Natural killer cell (primary cell): Measurements from ENCODE around the gene DUS4L. TPM values are rescaled to one million over a fixed set of nuclear protein-coding genes. Genes with fewer than 3 reads are reported as not detected.

Experiments
- ATAC-seq, 3 donors: fragments of 150-1000 bp in 2 of 3; fragments of 200-7000 bp in 1 of 3; cut with Tn5 transposase; 1 replicate in 1 of 3; 2 replicates in 2 of 3; pipeline ENCODE4 v1.10.0; 2021; ENCODE audit warnings: mild to moderate bottlenecking in 2 of 3, moderate library complexity in 2 of 3
- DNase-seq, 2 donors: peaks; one replicate each; pipeline versions ENCODE4 v3.0.0 to v3.0.0-alpha.2; 2013 to 2021; ENCODE audit warnings: mixed read lengths in 1 of 2
- H3K27ac ChIP-seq: one replicate; pipeline ENCODE4 v1.5.1; 2013; ENCODE audit warnings: mild to moderate bottlenecking, low read length
- H3K27me3 ChIP-seq: one replicate; pipeline ENCODE4 v1.6.1; 2013; ENCODE audit warnings: low read length; ENCODE audit not compliant: control insufficient read depth, insufficient read depth
- H3K36me3 ChIP-seq: one replicate; pipeline ENCODE4 v1.6.1; 2013; ENCODE audit warnings: low read length; ENCODE audit not compliant: control insufficient read depth, insufficient read depth
- H3K4me1 ChIP-seq: one replicate; pipeline ENCODE4 v1.6.1; 2013; ENCODE audit warnings: low read length; ENCODE audit not compliant: control insufficient read depth, insufficient read depth
- H3K4me3 ChIP-seq: one replicate; pipeline ENCODE4 v1.5.1; 2013; ENCODE audit warnings: low read length
- H3K9me3 ChIP-seq: one replicate; pipeline ENCODE4 v1.6.1; 2013; ENCODE audit warnings: low read length; ENCODE audit not compliant: control insufficient read depth, insufficient read depth
- H3K27ac Mint-ChIP-seq, 2 donors: one replicate each; pipeline ENCODE4 v1.8.0; 2022; ENCODE audit warnings: mild to moderate bottlenecking in 2 of 2, mixed read lengths in 2 of 2, moderate library complexity in 1 of 2
- H3K27me3 Mint-ChIP-seq, 2 donors: one replicate each; pipeline ENCODE4 v1.8.0; 2022; ENCODE audit warnings: low read depth in 2 of 2, mixed read lengths in 2 of 2
- H3K36me3 Mint-ChIP-seq: one replicate; pipeline ENCODE4 v1.8.0; 2022; ENCODE audit warnings: mixed read lengths
- H3K4me1 Mint-ChIP-seq, 2 donors: one replicate each; pipeline ENCODE4 v1.8.0; 2022; ENCODE audit warnings: mixed read lengths in 2 of 2
- H3K4me3 Mint-ChIP-seq: one replicate; pipeline ENCODE4 v1.8.0; 2022; ENCODE audit warnings: mild to moderate bottlenecking, moderate library complexity, mixed read lengths
- H3K9me3 Mint-ChIP-seq, 2 donors: one replicate each; pipeline ENCODE4 v1.8.0; 2022; ENCODE audit warnings: mixed read lengths in 2 of 2
- WGBS: methylation state at CpG from one replicate; pipeline ENCODE4 v1.1.7; 2013; ENCODE audit warnings: missing lambda C conversion rate; ENCODE audit not compliant: insufficient coverage; 5-methylcytosine and 5-hydroxymethylcytosine counted together
- intact Hi-C: fragments of 100-400 bp; cut with micrococcal nuclease; formaldehyde crosslinking; loops from one replicate; pipeline ENCODE4 v1.14.2; 2022
- total RNA-seq, 4 donors: library from RNA; stranded (reverse); fragments of 120-200 nt in 1 of 4; gene quantifications; one replicate each; pipeline versions ENCODE4 v1.2.3 to v1.2.4, GENCODE V29; 2013 to 2022
- TF ChIP-seq, protein P1 (sequence below): fragments of 200-600 bp; IDR thresholded peaks from one replicate; pipeline ENCODE4 v1.8.0; 2022; ENCODE audit warnings: antibody characterized with exemption

Gene DUS4L
- total RNA-seq, 3 donors from 2014 or later (not counting 1 experiment from before 2014, with no cell fraction given): 5.5 to 10.5 (median 9.1) TPM

GRCh38 chr7:107580716-107581383 is 17.1 kb downstream of the DUS4L start:
- Histone ChIP-seq H3K4me3 (peak overlapping the region; percentile 96), H3K27me3 (no peaks in the 10 kb centered on the region), H3K36me3 (peaks cover 3% of the 10 kb centered on the region), H3K4me1 (peaks cover 4% of the 10 kb centered on the region), H3K27ac (peak overlapping the region; percentile 77), H3K9me3 (no peaks in the 10 kb centered on the region)
- H3K27ac Mint-ChIP-seq: peak overlapping the region; percentile 66 to 89
- WGBS: 14% methylated on average over 1 of the region's 10 CpGs
- H3K4me3 Mint-ChIP-seq: peak overlapping the region; percentile 76
- H3K9me3 Mint-ChIP-seq: no peaks in the 10 kb centered on the region
- no peaks in the 10 kb centered on the region for H3K27me3 Mint-ChIP-seq
- intact Hi-C loops: loop anchor here (10.0 kb wide), 1 partner anchor 314 kb away; the partner anchor contains the start of gene DLD
- peaks cover 15 to 20% of the 10 kb centered on the region in 2 donors for H3K4me1 Mint-ChIP-seq
- DNase-seq (no peak), ATAC-seq (no peak)
- H3K36me3 Mint-ChIP-seq: no peaks in the 10 kb centered on the region
- TF ChIP-seq, protein P1, sequence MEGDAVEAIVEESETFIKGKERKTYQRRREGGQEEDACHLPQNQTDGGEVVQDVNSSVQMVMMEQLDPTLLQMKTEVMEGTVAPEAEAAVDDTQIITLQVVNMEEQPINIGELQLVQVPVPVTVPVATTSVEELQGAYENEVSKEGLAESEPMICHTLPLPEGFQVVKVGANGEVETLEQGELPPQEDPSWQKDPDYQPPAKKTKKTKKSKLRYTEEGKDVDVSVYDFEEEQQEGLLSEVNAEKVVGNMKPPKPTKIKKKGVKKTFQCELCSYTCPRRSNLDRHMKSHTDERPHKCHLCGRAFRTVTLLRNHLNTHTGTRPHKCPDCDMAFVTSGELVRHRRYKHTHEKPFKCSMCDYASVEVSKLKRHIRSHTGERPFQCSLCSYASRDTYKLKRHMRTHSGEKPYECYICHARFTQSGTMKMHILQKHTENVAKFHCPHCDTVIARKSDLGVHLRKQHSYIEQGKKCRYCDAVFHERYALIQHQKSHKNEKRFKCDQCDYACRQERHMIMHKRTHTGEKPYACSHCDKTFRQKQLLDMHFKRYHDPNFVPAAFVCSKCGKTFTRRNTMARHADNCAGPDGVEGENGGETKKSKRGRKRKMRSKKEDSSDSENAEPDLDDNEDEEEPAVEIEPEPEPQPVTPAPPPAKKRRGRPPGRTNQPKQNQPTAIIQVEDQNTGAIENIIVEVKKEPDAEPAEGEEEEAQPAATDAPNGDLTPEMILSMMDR: no peak

DNA sequence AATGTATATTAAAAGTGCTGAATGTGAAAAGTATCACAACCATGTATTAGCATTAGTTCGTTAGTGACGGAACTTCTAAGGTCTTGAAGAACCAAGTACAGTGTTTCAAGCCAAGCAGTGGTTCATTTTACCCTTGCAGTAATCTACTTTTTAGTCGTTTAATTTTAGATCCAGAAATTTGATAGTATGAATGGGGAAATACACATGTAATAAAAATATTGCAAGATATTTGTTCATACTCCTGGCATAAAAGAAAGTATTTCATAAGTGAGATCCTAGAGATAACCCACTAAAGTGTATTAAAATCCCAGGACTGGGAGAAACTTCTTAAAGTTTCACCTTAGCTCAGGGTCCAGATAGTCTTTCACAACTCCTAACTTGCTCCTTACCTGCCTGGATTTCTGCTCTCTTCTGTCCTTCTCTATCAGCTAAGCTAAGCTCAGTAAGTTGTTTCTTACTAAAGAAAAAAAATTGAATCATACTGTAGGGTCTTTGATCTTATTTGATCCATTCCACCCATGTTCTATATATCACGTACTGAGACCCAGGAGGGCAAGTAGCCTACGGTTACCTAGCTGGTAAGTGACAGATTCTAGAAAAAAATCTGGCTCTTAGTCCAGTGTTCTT is 17.7 kb downstream of the DUS4L start:
- 83% methylated on average over 5 of the region's 5 CpGs for WGBS
- intact Hi-C loops: loop anchor here (10.0 kb wide), 1 partner anchor 313 kb away; the partner anchor contains the start of gene DLD
- H3K27ac ChIP-seq: no peak overlapping the region
- H3K36me3 ChIP-seq: peaks cover 3% of the 10 kb centered on the region
- peak overlapping the region; percentile 76 for H3K4me3 Mint-ChIP-seq
- no peak for ATAC-seq
- no peaks in the 10 kb centered on the region for H3K27me3 ChIP-seq
- no peaks in the 10 kb centered on the region for H3K9me3 ChIP-seq
- DNase-seq: no peak
- H3K4me1 Mint-ChIP-seq: peaks cover 15 to 20% of the 10 kb centered on the region in 2 donors
- H3K9me3 Mint-ChIP-seq: no peaks in the 10 kb centered on the region
- peaks cover 4% of the 10 kb centered on the region for H3K4me1 ChIP-seq
- TF ChIP-seq, protein P1: no peak
- H3K36me3 Mint-ChIP-seq: no peaks in the 10 kb centered on the region
- H3K27ac Mint-ChIP-seq: peak overlapping the region; percentile 66 to 89
- no peaks in the 10 kb centered on the region for H3K27me3 Mint-ChIP-seq
- H3K4me3 ChIP-seq: no peak overlapping the region

GRCh38 chr7:107582875-107583274 is 19.1 kb downstream of the DUS4L start:
- peak overlapping the region; percentile 2 to 10 for H3K27ac Mint-ChIP-seq
- no peaks in the 10 kb centered on the region for H3K9me3 ChIP-seq
- H3K27me3 ChIP-seq: no peaks in the 10 kb centered on the region
- ATAC-seq (no peak), DNase-seq (no peak)
- TF ChIP-seq, protein P1: no peak
- H3K4me3 ChIP-seq: no peak overlapping the region
- no peaks in the 10 kb centered on the region for H3K9me3 Mint-ChIP-seq
- H3K36me3 ChIP-seq: peaks cover 3% of the 10 kb centered on the region
- WGBS: 100% methylated on average over 1 of the region's 2 CpGs
- H3K36me3 Mint-ChIP-seq: no peaks in the 10 kb centered on the region
- H3K4me1 Mint-ChIP-seq: peaks cover 15 to 20% of the 10 kb centered on the region in 2 donors
- no peak overlapping the region for H3K27ac ChIP-seq
- peaks cover 4% of the 10 kb centered on the region for H3K4me1 ChIP-seq
- intact Hi-C loops: loop anchor here (10.0 kb wide), 1 partner anchor 312 kb away; the partner anchor contains the start of gene DLD
- no peaks in the 10 kb centered on the region for H3K27me3 Mint-ChIP-seq
- H3K4me3 Mint-ChIP-seq: no peak overlapping the region
